ENCODE results near the gene YPEL2.

The YPEL2 gene

DNA sequence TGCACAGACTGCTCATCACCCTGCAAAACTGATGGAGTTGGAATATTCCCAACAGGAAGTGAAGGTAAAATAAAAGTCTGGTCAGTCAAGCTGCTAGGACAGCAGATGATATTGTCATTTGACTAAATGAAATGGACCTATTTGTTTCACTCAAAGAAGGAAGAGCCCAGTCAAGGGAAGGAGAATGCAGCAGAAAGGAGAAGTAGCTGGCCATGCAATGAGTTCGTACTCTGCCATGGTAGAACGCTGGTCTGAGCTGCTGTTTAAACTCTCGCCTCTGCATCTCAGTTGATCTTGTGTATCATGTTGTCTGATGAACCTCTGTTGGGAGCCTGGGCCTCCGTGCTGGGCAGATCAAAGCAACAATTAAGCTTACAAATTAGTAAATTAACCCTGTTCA, 15.6 kb upstream of the YPEL2 start:
- TF ChIP-seq CTCF (IDR thresholded peaks at IDR 0.05) = no peak
- no peak for TF ChIP-seq ZFX (IDR thresholded peaks at IDR 0.05; ENCODE audit: borderline replicate concordance)
- H3K27ac ChIP-seq = no peak overlapping the region

- no peak overlapping the region for H3K27ac ChIP-seq
- TF ChIP-seq CTCF (IDR thresholded peaks at IDR 0.05) (no peak), ZFX (IDR thresholded peaks at IDR 0.05; ENCODE audit: borderline replicate concordance) (no peak)
Measured at GRCh38 chr17:59327121-59327980, 4.1 kb upstream of the YPEL2 start.

GRCh38 chr17:59327981-59328290, 3.5 kb upstream of the YPEL2 start:
- no peak overlapping the region for H3K27ac ChIP-seq
- TF ChIP-seq CTCF (IDR thresholded peaks at IDR 0.05) (no peak), ZFX (IDR thresholded peaks at IDR 0.05; ENCODE audit: borderline replicate concordance) (no peak)

GRCh38 chr17:59328601-59329000, 2.9 kb upstream of the YPEL2 start:
- peak overlapping the region; percentile 79; the same call in 1 of the 2 replicates for H3K27ac ChIP-seq
- TF ChIP-seq ZFX (IDR thresholded peaks at IDR 0.05; ENCODE audit: borderline replicate concordance) (no peak), CTCF (IDR thresholded peaks at IDR 0.05) (no peak)

GRCh38 chr17:59329176-59330052, 2.0 kb upstream of the YPEL2 start:
- no peak for TF ChIP-seq ZFX (IDR thresholded peaks at IDR 0.05; ENCODE audit: borderline replicate concordance)
- TF ChIP-seq CTCF (IDR thresholded peaks at IDR 0.05) = peak; percentile 83
- H3K27ac ChIP-seq = peak overlapping the region; percentile 79

DNA sequence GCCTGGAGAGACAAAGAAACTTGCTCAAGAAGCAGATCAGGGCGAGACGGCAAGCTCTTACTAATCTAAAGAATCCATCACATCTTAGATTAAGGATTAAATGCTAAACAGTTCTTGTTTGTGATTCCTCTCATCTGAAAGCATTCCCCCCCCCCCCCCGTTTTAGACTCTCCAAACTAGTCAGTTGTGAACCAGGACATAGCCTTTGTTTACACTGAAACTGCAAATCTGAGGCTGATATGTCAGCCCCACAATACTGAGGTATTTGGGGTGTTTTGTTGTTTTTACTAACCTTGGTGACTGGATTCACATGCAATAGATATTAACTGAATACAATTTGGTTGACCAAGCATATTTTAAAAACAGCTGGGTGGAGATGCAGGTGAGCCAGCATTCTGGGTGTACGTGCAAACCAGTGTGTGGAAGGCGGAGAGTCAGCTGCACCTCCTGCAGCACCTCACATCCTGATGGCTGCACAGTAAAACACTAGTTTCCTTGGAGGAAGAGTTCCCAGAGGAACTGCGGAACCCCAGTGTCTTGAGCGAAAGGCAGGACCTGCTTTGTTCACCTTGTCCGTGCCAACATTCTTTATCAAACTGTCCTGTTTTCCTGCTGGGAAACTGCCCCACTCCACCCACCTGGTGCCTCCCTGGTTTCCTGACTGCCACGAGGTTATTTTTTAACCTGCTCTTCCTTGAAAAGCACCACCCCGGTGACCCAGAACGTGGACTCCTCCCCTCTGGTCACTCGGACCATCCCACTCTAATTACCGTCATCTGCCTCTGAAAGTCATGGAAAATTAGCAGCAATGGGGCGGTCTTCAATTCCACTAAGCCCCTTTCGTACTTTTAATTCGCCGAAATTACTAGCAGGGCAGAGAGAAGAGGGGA, 1.2 kb upstream of the YPEL2 start:
- H3K27ac ChIP-seq = peak overlapping the region; percentile 79
- TF ChIP-seq CTCF (IDR thresholded peaks at IDR 0.05) (no peak), ZFX (IDR thresholded peaks at IDR 0.05; ENCODE audit: borderline replicate concordance) (no peak)
